H1 (cell line): ENCODE data around the gene CADPS. TPM values are rescaled to one million over a fixed set of nuclear protein-coding genes. Genes with fewer than 3 reads are reported as not detected.

ENCODE experiments used
- CTCF ChIA-PET: fragments of 300-600 bp; sonication (Branson Sonifier 250); formaldehyde crosslinking; loops from one replicate; lab custom pipeline; 2021; ENCODE audit not compliant: partially characterized antibody; lab: Charles Lee
- POLR2A ChIA-PET: fragments of 300-600 bp; sonication (Branson Sonifier 250); formaldehyde crosslinking; loops from one replicate; lab custom pipeline; 2021; ENCODE audit warnings: inconsistent platforms; ENCODE audit not compliant: partially characterized antibody; lab: Charles Lee
- DNase-seq, 2 experiments: peaks; one replicate each; pipeline versions ENCODE4 v3.0.0 to v3.0.0-alpha.2; 2010 to 2022; ENCODE audit warnings: low spot score in 2 of 2, low read depth in 1 of 2, mixed read lengths in 1 of 2
- FAIRE-seq: peaks from 2 replicates; lab custom pipeline; 2011; peaks lifted over from hg19 to GRCh38; lab: Jason Lieb, UNC
- H2AFZ ChIP-seq: 2 replicates; pipeline ENCODE4 v1.8.1; 2012; ENCODE audit warnings: low read length, inconsistent platforms
- H2AK5ac ChIP-seq: 2 replicates; pipeline ENCODE4 v1.6.1; 2013; ENCODE audit warnings: low read depth, low read length
- H2BK120ac ChIP-seq: replicated peaks from 2 replicates; pipeline ENCODE3; 2013; ENCODE audit warnings: low read depth, low read length, inconsistent platforms
- H2BK12ac ChIP-seq: 2 replicates; pipeline ENCODE4 v1.6.1; 2013; ENCODE audit warnings: low read depth, low read length
- H2BK15ac ChIP-seq: 2 replicates; pipeline ENCODE4 v1.6.1; 2013; ENCODE audit warnings: low read length
- H2BK20ac ChIP-seq: 2 replicates; pipeline ENCODE4 v1.6.1; 2013; ENCODE audit warnings: low read length
- H2BK5ac ChIP-seq: 2 replicates; pipeline ENCODE4 v1.6.1; 2013; ENCODE audit warnings: low read depth, low read length
- H3K14ac ChIP-seq: 2 replicates; pipeline ENCODE4 v1.6.1; 2013; ENCODE audit warnings: inconsistent platforms; ENCODE audit not compliant: insufficient read length
- H3K18ac ChIP-seq: 2 replicates; pipeline ENCODE4 v1.6.1; 2013; ENCODE audit warnings: low read length; ENCODE audit errors: extremely low read depth
- H3K23ac ChIP-seq: 2 replicates; pipeline ENCODE4 v1.6.1; 2013; ENCODE audit warnings: inconsistent platforms; ENCODE audit not compliant: insufficient read length
- H3K23me2 ChIP-seq: 2 replicates; pipeline ENCODE4 v1.6.1; 2013; ENCODE audit warnings: low read depth, low read length
- H3K27ac ChIP-seq: 2 replicates; pipeline ENCODE4 v1.6.1; 2011; ENCODE audit warnings: low read depth, low read length, inconsistent platforms
- H3K27me3 ChIP-seq, 4 experiments: replicated peaks in 1 of 4; 1 replicate in 1 of 4; 2 replicates in 3 of 4; pipeline versions ENCODE4 v1.6.1 to v1.8.1; 2011 to 2013; ENCODE audit warnings: low read length in 3 of 4, mild to moderate bottlenecking in 3 of 4, inconsistent platforms in 2 of 4, mixed read lengths in 2 of 4, moderate library complexity in 1 of 4; ENCODE audit not compliant: control insufficient read depth in 3 of 4, insufficient read depth in 3 of 4; ENCODE audit errors: extremely low read depth in 1 of 4
- H3K36me3 ChIP-seq, 4 experiments: 2 replicates each; pipeline versions ENCODE4 v1.6.1 to v1.8.1; 2011 to 2013; ENCODE audit warnings: mild to moderate bottlenecking in 4 of 4, low read length in 3 of 4, moderate library complexity in 2 of 4, control low read depth in 1 of 4, inconsistent platforms in 1 of 4; ENCODE audit not compliant: insufficient read depth in 4 of 4, control insufficient read depth in 2 of 4
- H3K4ac ChIP-seq: replicated peaks from 2 replicates; pipeline ENCODE3; 2013; ENCODE audit warnings: low read length, low read depth, mixed read lengths, inconsistent platforms; ENCODE audit not compliant: insufficient read length
- H3K4me1 ChIP-seq, 4 experiments: replicated peaks in 1 of 4; 1 replicate in 1 of 4; 2 replicates in 3 of 4; pipeline versions ENCODE4 v1.6.1 to v1.8.1; 2011 to 2013; ENCODE audit warnings: low read length in 3 of 4, inconsistent platforms in 2 of 4, mixed read lengths in 1 of 4; ENCODE audit not compliant: insufficient read depth in 4 of 4, control insufficient read depth in 3 of 4
- H3K4me2 ChIP-seq, 2 experiments: 2 replicates each; pipeline versions ENCODE4 v1.6.1 to v1.8.1; 2011 to 2013; ENCODE audit warnings: low read depth in 2 of 2, low read length in 2 of 2, control low read depth in 1 of 2, inconsistent platforms in 1 of 2, mild to moderate bottlenecking in 1 of 2; ENCODE audit not compliant: insufficient read depth in 1 of 2
- H3K4me3 ChIP-seq, 4 experiments: fragments of 200-600, 300-600 bp in 1 of 4; sonication (generic), shearing (Covaris generic), sonication (Bioruptor Twin) in 1 of 4; 2 replicates each; pipeline versions ENCODE4 v1.5.1 to v1.8.1; 2011 to 2016; ENCODE audit warnings: low read length in 4 of 4, low read depth in 3 of 4, control low read depth in 2 of 4, inconsistent platforms in 2 of 4, mild to moderate bottlenecking in 2 of 4, mixed read lengths in 1 of 4, moderate library complexity in 1 of 4; ENCODE audit not compliant: insufficient read depth in 2 of 4; ENCODE audit errors: extremely low read depth in 1 of 4
- H3K56ac ChIP-seq: replicated peaks from 2 replicates; pipeline ENCODE3; 2013; ENCODE audit warnings: low read depth, mild to moderate bottlenecking, mixed read lengths, low read length, inconsistent platforms; ENCODE audit not compliant: insufficient read length
- H3K79me1 ChIP-seq: 2 replicates; pipeline ENCODE4 v1.6.1; 2013; ENCODE audit warnings: low read depth, low read length, control low read depth
- H3K79me2 ChIP-seq, 2 experiments: 2 replicates each; pipeline versions ENCODE4 v1.6.1 to v1.8.1; 2012 to 2013; ENCODE audit warnings: low read length in 2 of 2, mild to moderate bottlenecking in 2 of 2, inconsistent platforms in 1 of 2; ENCODE audit not compliant: insufficient read depth in 2 of 2, control insufficient read depth in 1 of 2
- H3K9ac ChIP-seq, 4 experiments: replicated peaks in 1 of 4; 1 replicate in 1 of 4; 2 replicates in 3 of 4; pipeline versions ENCODE4 v1.6.1 to v1.8.1; 2011 to 2013; ENCODE audit warnings: low read depth in 3 of 4, low read length in 3 of 4, control low read depth in 2 of 4, mild to moderate bottlenecking in 2 of 4, moderate library complexity in 2 of 4, inconsistent platforms in 1 of 4; ENCODE audit errors: extremely low read depth in 1 of 4
- H3K9me3 ChIP-seq, 2 experiments: 2 replicates each; pipeline versions ENCODE4 v1.6.1 to v1.8.1; 2012 to 2013; ENCODE audit warnings: mild to moderate bottlenecking in 2 of 2, moderate library complexity in 2 of 2, control low read depth in 1 of 2, inconsistent platforms in 1 of 2, low read depth in 1 of 2, low read length in 1 of 2, mixed read lengths in 1 of 2; ENCODE audit not compliant: insufficient read depth in 2 of 2
- H4K20me1 ChIP-seq, 2 experiments: replicated peaks in 1 of 2; 2 replicates each; pipeline versions ENCODE3 to v1.8.1; 2011 to 2013; ENCODE audit warnings: inconsistent platforms in 2 of 2, low read length in 2 of 2, mild to moderate bottlenecking in 1 of 2; ENCODE audit not compliant: insufficient read depth in 2 of 2, control insufficient read depth in 1 of 2
- H4K5ac ChIP-seq: 2 replicates; pipeline ENCODE4 v1.6.1; 2013; ENCODE audit warnings: low read length, low read depth, mixed read lengths, inconsistent platforms; ENCODE audit not compliant: insufficient read length
- H4K8ac ChIP-seq: 2 replicates; pipeline ENCODE4 v1.8.0; 2013; ENCODE audit warnings: mild to moderate bottlenecking, moderate library complexity, low read length, inconsistent platforms; ENCODE audit not compliant: insufficient read depth; ENCODE audit errors: extremely low read depth
- H4K91ac ChIP-seq: replicated peaks from 2 replicates; pipeline ENCODE3; 2013; ENCODE audit warnings: low read length, mixed read lengths, inconsistent platforms; ENCODE audit not compliant: insufficient read length
- ASH2L ChIP-seq: fragments of 200-600, 300-600 bp; sonication (generic); IDR thresholded peaks from one replicate; pipeline ENCODE4 v1.7.1; 2017; ENCODE audit warnings: low read length
- TEAD4 ChIP-seq: IDR thresholded peaks from 2 replicates; pipeline ENCODE4 v1.6.1; 2012; ENCODE audit warnings: low read depth, low read length, inconsistent platforms, mixed read lengths
- WGBS, 2 experiments: shearing (Covaris generic) in 1 of 2; methylation state at CpG; one replicate each; pipeline versions ENCODE4 v1.1.6 to v1.1.7; 2013 to 2015; ENCODE audit warnings: low lambda C conversion rate in 2 of 2, mixed read lengths in 2 of 2, inconsistent platforms in 1 of 2, low coverage in 1 of 2, missing lambda C conversion rate in 1 of 2; ENCODE audit not compliant: insufficient replicate concordance in 2 of 2, insufficient coverage in 1 of 2, insufficient read length in 1 of 2; ENCODE audit errors: extremely low coverage in 1 of 2, missing lambda C conversion rate in 1 of 2; 5-methylcytosine and 5-hydroxymethylcytosine counted together
- polyA plus RNA-seq, 7 experiments: library from polyadenylated mRNA; depleted of rRNA in 3 of 7; stranded (reverse) in 5 of 7; unstranded in 2 of 7; fragments of >200 nt in 5 of 7; fragments of 200-250 nt in 2 of 7; gene quantifications; 1 replicate in 5 of 7; 2 replicates in 1 of 7; 4 replicates in 1 of 7; pipeline versions ENCODE4 v1.2.1 to v1.2.3, GENCODE V29; 2011 to 2013; ENCODE audit warnings: missing spikeins in 2 of 7, mixed read lengths in 2 of 7
- total RNA-seq: library from RNA; stranded (reverse); fragmentation: NEBNext Ultra II Directional; extraction: Animal tissue kit (Norgen Biotek cat#: 25700); gene quantifications from 2 replicates; pipeline ENCODE4 v1.2.1, GENCODE V29; 2021

CADPS gene
- total and polyA plus RNA-seq, 2 of the 8 experiments (the other 6 are each of a cell fraction or from before 2014, with no cell fraction given) = 7.1 to 10.2 TPM

GRCh38 chr3:62481962-62482361, 393.3 kb downstream of the CADPS start:
- Histone ChIP-seq H3K4ac (no peak overlapping the region), H3K14ac (no peak overlapping the region), H3K9me3 (0 out of 4 replicates have a peak, but pooled peaks cover 0 to 2% of the 10 kb centered on the region in 2 experiments), H2BK20ac (peak overlapping the region; percentile 49; the same call in 1 of the 2 replicates), H3K27ac (no peak overlapping the region), H2AFZ (no peak overlapping the region), H2BK15ac (no peak overlapping the region), H4K5ac (no peak overlapping the region), H3K79me2 (no peaks in the 10 kb centered on the region), H3K23me2 (no peaks in the 10 kb centered on the region), H2BK120ac (no peak overlapping the region), H4K8ac (no peak overlapping the region), H3K27me3 (no peaks in the 10 kb centered on the region), H3K23ac (no peak overlapping the region), H3K4me2 (peak overlapping the region in 1 of 2 experiments; percentile 30; a peak in 1 of 4 replicates), H2BK12ac (no peak overlapping the region; the same call in 1 of the 2 replicates), H3K18ac (no peak overlapping the region), H3K36me3 (no peaks in the 10 kb centered on the region), H3K9ac (no peak overlapping the region), H2BK5ac (0 out of 2 replicates have a peak overlapping the region, but pooled peaks have one; percentile 18), H4K20me1 (no peaks in the 10 kb centered on the region), H3K56ac (no peak overlapping the region), H2AK5ac (no peak overlapping the region), H4K91ac (no peak overlapping the region), H3K4me3 (no peak overlapping the region), H3K79me1 (no peaks in the 10 kb centered on the region), H3K4me1 (peaks cover 0 to 3% (median 2%) of the 10 kb centered on the region in 4 experiments; a peak in 4 of 7 replicates)
- 87% methylated on average over 2 of the region's 2 CpGs; no CpG with 5 or more reads in 1 of the 2 experiments for WGBS, 2 experiments
- POLR2A ChIA-PET = no interaction called here
- no peak for FAIRE-seq
- CTCF ChIA-PET = interaction anchor here (0.8 to 1.2 kb wide), 2 partner anchors 11 to 73 kb away, joined by 4 read pairs; no protein-coding TSS in a partner anchor
- TF ChIP-seq ASH2L (no peak), TEAD4 (peak; percentile 42; the same call in 1 of the 2 replicates)
- DNase-seq = no peak
